Gastroesophageal sphincter (tissue), 4 donors: ENCODE measurements around the gene TDRD9. TPM values are rescaled to one million over a fixed set of nuclear protein-coding genes. Genes with fewer than 3 reads are reported as not detected.

Experiments
- ATAC-seq: fragments of 150-250 bp; one replicate; pipeline ENCODE4 v1.9.1; 2016; ENCODE audit warnings: mild to moderate bottlenecking, moderate library complexity
- H3K27ac ChIP-seq, 4 donors: fragments of 200-600 bp; sonication (generic) in 3 of 4; 1 replicate in 3 of 4; 2 replicates in 1 of 4; pipeline ENCODE4 v1.5.1; 2016 to 2019
- H3K27me3 ChIP-seq: fragments of 200-600 bp; sonication (generic); one replicate; pipeline ENCODE4 v1.5.1; 2019
- H3K36me3 ChIP-seq, 2 donors: fragments of 200-600 bp; sonication (generic); one replicate each; pipeline ENCODE4 v1.5.1; 2019; ENCODE audit warnings: control low read depth in 1 of 2
- H3K4me1 ChIP-seq, 3 donors: fragments of 200-600 bp; sonication (generic); 1 replicate in 2 of 3; 2 replicates in 1 of 3; pipeline ENCODE4 v1.5.1; 2016 to 2019; ENCODE audit warnings: control low read depth in 2 of 3
- H3K4me3 ChIP-seq, 2 donors: fragments of 200-600 bp; sonication (generic); one replicate each; pipeline ENCODE4 v1.5.1; 2019; ENCODE audit warnings: mild to moderate bottlenecking in 1 of 2, moderate library complexity in 1 of 2
- H3K9me3 ChIP-seq, 3 donors: fragments of 200-600 bp; sonication (generic); one replicate each; pipeline ENCODE4 v1.5.1; 2017 to 2019; ENCODE audit warnings: control low read depth in 2 of 3
- EP300 ChIP-seq: sonication (generic); formaldehyde crosslinking; IDR thresholded peaks from one replicate; pipeline ENCODE4 v1.6.1; 2017; ENCODE audit warnings: antibody characterized with exemption, mild to moderate bottlenecking
- POLR2A ChIP-seq, 2 donors: fragments of 450-650 bp; IDR thresholded peaks; one replicate each; pipeline ENCODE4 v1.6.1; 2017; ENCODE audit warnings: antibody characterized with exemption in 2 of 2, mild to moderate bottlenecking in 2 of 2, moderate library complexity in 1 of 2
- POLR2AphosphoS5 ChIP-seq: sonication (generic); formaldehyde crosslinking; IDR thresholded peaks from one replicate; pipeline ENCODE4 v1.6.1; 2017; ENCODE audit warnings: antibody characterized with exemption
- WGBS, 2 donors: methylation state at CpG; one replicate each; pipeline ENCODE4 v1.1.5; 2018; ENCODE audit warnings: low coverage in 1 of 2; 5-methylcytosine and 5-hydroxymethylcytosine counted together
- total RNA-seq, 4 donors: library from RNA; depleted of rRNA; stranded (reverse); fragments of >200 nt; gene quantifications; one replicate each; pipeline ENCODE4 v1.1.0, GENCODE V29; 2016
- TF ChIP-seq, protein P1 (sequence below), 4 experiments: fragments of 200-600 bp in 2 of 4; fragments of 450-650 bp in 2 of 4; sonication (generic) in 1 of 4; IDR thresholded peaks; one replicate each; pipeline ENCODE4 v1.5.1; 2017 to 2019; ENCODE audit warnings: antibody characterized with exemption in 4 of 4, mild to moderate bottlenecking in 2 of 4, moderate library complexity in 2 of 4

The TDRD9 gene
- total RNA-seq, 4 donors from 2014 or later, result 1.6 to 5.4 (median 2.3) TPM

DNA sequence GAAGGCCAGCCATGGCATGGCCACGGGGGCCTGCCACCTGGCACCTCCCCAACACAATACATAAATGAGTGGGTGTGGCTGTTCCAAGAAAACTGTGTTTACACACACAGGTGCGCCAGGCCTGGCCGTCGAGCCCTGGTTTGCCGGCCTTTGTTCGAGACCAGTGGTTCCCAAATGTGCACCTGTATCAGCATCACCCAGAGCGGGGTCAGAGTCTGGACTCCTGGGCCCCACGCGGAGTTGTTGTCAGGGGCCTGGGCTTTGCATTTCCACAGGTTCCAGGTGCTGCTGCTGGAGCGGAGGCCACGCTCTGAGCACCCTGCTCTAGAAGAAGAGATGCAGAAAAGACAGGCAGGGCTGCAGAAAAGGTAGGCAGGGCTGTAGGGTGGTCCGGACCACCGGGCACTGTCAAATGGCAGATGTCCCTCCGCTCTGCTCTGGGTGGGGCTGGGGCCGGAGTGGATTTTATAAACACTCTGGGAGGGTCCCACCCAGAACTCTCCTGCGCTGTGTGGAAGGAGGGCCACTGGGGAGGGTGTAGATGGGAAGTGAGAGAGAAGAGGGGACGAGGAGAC, 153.1 kb downstream of the TDRD9 start:
- ATAC-seq, result no peak
- WGBS, 2 donors, result 76 to 88% methylated on average over 2 to 6 of the region's 17 CpGs
- Histone ChIP-seq H3K4me3 (no peak overlapping the region), H3K9me3 (no peaks in the 10 kb centered on the region), H3K27me3 (peaks cover 50% of the 10 kb centered on the region), H3K4me1 (peaks cover 0 to 16% (median 0%) of the 10 kb centered on the region in 3 donors), H3K27ac (no peak overlapping the region), H3K36me3 (no peaks in the 10 kb centered on the region)
- no peak for TF ChIP-seq POLR2AphosphoS5
- TF ChIP-seq, protein P1, sequence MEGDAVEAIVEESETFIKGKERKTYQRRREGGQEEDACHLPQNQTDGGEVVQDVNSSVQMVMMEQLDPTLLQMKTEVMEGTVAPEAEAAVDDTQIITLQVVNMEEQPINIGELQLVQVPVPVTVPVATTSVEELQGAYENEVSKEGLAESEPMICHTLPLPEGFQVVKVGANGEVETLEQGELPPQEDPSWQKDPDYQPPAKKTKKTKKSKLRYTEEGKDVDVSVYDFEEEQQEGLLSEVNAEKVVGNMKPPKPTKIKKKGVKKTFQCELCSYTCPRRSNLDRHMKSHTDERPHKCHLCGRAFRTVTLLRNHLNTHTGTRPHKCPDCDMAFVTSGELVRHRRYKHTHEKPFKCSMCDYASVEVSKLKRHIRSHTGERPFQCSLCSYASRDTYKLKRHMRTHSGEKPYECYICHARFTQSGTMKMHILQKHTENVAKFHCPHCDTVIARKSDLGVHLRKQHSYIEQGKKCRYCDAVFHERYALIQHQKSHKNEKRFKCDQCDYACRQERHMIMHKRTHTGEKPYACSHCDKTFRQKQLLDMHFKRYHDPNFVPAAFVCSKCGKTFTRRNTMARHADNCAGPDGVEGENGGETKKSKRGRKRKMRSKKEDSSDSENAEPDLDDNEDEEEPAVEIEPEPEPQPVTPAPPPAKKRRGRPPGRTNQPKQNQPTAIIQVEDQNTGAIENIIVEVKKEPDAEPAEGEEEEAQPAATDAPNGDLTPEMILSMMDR (IDR thresholded peaks at IDR 0.05), result no peak
- TF ChIP-seq EP300, result no peak
- no peak for TF ChIP-seq POLR2A (IDR thresholded peaks at IDR 0.05)

DNA sequence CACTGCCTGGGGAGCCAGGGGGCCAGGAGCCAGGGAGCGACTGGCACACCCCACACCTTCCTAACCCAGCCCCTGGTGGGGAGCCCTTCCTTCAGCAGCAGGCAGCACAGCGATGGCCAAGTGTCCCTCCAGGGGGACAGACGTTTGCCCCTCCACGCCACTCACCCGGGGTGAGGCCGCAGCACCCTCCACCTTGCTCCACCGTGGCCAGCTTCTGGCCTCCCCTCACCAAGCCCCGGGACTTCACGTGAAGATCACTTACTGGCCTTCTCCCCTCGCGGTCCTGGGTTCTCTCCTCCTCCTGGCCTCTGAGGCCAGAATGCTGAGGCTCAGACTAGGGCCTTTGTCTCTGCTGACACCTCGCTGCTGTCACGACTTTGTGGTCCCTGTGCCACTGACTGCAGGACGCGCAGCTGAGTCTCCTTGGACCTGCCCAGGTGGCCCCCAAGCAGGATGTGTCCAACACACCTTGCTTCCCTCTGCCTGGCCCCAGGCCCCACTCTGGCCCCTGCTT, 153.8 kb downstream of the TDRD9 start:
- Histone ChIP-seq H3K27me3 (peaks cover 57% of the 10 kb centered on the region), H3K4me1 (peaks cover 0 to 16% (median 0%) of the 10 kb centered on the region in 3 donors), H3K4me3 (no peak overlapping the region), H3K36me3 (no peaks in the 10 kb centered on the region), H3K27ac (no peak overlapping the region), H3K9me3 (no peaks in the 10 kb centered on the region)
- no peak for TF ChIP-seq EP300
- no peak for ATAC-seq
- 82 to 91% methylated on average over 4 to 5 of the region's 15 CpGs for WGBS, 2 donors

DNA sequence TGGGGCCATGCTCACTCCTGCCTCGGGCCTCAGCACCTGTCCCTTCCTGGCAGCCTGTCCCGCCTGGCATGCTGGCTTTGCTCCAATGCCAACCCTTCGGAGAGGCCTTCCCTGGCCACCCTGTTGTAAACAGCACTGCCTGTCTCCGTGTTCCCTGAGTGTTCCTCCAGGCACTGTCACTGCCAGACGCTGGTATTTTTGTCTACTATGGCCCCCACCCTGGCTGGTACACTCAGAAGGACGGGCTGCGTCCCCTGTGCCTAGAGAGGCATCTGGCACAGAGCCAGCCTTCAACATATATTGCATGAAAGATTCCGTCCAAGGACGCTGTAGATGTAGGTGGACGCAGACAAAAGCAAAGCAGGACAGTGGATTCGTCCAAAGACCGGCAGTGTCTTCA, 154.6 kb downstream of the TDRD9 start:
- WGBS, 2 donors, result 45 to 85% methylated on average over 5 to 6 of the region's 12 CpGs
- Histone ChIP-seq H3K27ac (no peak overlapping the region), H3K9me3 (no peaks in the 10 kb centered on the region), H3K36me3 (no peaks in the 10 kb centered on the region), H3K4me1 (peaks cover 0 to 11% (median 0%) of the 10 kb centered on the region in 3 donors), H3K27me3 (peaks cover 65% of the 10 kb centered on the region), H3K4me3 (no peak overlapping the region)
- TF ChIP-seq POLR2AphosphoS5 (no peak), POLR2A (IDR thresholded peaks at IDR 0.05) (no peak), EP300 (no peak)
- TF ChIP-seq, protein P1 (IDR thresholded peaks at IDR 0.05), result no peak
- no peak for ATAC-seq

DNA sequence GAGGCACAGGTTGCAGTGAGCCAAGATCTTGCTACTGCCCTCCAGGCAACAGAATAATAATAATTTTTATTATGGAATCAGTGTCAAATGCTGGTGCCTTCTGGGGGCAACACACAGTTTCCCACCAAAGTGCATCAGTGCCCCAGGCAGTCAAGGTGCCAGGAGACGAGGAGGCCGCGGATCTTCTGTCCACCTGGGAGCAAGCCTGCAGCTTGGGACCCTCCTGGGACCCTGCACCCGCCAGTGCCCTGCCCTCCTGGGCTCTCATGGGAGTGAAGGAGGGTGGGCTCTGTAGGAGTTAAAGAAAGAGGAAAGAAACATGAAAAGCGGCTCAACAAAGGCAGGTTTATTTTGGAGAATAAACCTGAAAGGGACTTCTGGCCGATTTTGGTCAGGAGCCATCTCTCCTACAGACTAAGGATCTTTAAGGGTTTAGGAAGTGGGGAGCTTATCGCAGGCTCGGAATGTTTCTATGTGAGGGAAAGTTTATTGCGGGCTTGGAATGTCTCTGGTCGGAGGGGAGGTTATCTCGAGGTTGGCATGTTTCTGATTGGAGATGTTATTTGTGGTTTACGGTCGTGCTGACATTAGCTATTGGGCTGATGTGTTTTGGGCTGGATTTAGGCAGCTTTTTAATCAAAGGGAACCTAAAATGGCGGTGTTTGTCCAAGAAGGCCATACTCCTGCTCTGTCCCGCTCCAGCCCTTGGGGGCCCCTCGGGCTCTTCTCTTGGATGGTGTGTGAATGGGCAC, 156.2 kb downstream of the TDRD9 start:
- no peak for ATAC-seq
- 44 to 62% methylated on average over 8 to 11 of the region's 16 CpGs for WGBS, 2 donors
- Histone ChIP-seq H3K27ac (no peak overlapping the region), H3K4me1 (peaks cover 0 to 7% (median 0%) of the 10 kb centered on the region in 3 donors), H3K27me3 (peaks cover 65% of the 10 kb centered on the region), H3K36me3 (no peaks in the 10 kb centered on the region), H3K9me3 (no peaks in the 10 kb centered on the region), H3K4me3 (no peak overlapping the region)
- no peak for TF ChIP-seq POLR2AphosphoS5
- TF ChIP-seq, protein P1 (IDR thresholded peaks at IDR 0.05), result no peak

DNA sequence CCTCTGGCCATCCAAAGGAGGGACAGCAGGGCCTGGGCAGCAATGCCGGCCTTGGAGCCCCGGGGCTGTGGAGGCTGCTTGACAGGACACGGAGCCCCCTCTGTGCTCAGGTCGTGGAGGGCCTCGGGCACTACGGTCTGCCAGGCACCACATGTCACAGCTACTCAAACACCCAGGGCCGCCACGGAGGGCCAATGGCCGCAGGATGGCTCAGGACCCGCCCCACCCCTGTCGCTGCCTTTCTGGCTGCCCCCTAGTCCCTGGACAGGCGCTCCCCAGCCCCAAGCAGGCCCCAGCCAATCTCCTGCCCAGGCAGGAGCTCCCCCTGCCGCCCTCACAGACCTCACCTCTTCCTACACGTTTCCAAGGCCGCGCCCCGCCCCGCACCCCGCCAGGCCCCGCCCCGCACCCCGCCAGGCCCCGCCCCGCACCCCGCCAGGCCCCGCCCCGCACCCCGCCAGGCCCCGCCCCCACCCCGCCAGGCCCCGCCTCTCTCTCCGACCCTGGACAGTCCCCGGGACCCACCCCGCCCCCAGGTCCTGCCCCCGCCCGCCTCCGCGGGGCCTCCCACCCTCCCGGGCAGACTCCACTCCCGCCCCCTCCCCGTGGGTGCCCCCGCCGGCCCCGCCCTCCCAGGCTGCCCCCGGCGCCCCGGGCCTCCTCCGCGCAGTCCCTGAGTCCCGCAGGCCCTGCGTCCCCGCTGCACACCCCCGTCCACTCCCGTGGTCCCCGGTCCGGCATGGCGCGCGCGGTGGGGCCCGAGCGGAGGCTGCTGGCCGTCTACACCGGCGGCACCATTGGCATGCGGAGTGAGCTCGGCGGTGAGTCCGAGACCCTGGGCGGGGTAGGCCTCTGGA, 157.0 kb downstream of the TDRD9 start, which contains the start of gene ASPG:
TSS of gene ASPG (plus strand) at position 669 of the 857 bp plus-strand sequence. CDS start at position 740, 71 bp downstream.
- TF ChIP-seq EP300, result no peak
- TF ChIP-seq POLR2A (IDR thresholded peaks at IDR 0.05), result no peak
- TF ChIP-seq, protein P1 (IDR thresholded peaks at IDR 0.05), result no peak
- TF ChIP-seq POLR2AphosphoS5, result no peak
- Histone ChIP-seq H3K27me3 (peaks cover 65% of the 10 kb centered on the region), H3K4me3 (peak within 1 kb of the TSS in 1 of 2 donors; percentile 39), H3K27ac (no peak within 1 kb of the TSS), H3K4me1 (peaks cover 0 to 7% (median 0%) of the 10 kb centered on the region in 3 donors), H3K9me3 (peaks cover 0 to 3% (median 0%) of the 10 kb centered on the region in 3 donors), H3K36me3 (no peaks in the 10 kb centered on the region)
- peak; percentile 29 for ATAC-seq
- 0% methylated on average over 2 of the region's 70 CpGs; no CpG with 5 or more reads in 1 of the 2 donors for WGBS, 2 donors
